ENCODE results near the gene PTPRD.

DNA sequence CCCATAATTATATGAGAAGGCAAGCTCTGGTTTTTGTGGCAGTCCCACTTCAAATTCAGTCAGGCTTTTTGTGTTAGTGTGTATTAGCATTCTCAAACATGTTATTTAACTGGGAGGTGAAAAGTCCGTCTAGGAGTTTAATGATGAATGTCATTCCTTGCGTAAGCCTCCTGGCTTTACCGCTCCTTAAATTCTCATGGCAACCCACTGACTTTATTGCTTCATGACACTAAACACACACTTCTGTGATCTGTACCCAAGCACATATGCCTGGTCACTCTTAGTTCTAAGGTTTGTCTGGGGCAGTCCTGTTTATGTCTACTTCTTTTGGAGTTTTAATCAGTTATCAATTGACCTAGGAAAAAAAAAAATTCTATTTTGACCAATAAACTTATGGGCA lies 2135.4 kb downstream of the PTPRD start:
- TF ChIP-seq, protein P1, sequence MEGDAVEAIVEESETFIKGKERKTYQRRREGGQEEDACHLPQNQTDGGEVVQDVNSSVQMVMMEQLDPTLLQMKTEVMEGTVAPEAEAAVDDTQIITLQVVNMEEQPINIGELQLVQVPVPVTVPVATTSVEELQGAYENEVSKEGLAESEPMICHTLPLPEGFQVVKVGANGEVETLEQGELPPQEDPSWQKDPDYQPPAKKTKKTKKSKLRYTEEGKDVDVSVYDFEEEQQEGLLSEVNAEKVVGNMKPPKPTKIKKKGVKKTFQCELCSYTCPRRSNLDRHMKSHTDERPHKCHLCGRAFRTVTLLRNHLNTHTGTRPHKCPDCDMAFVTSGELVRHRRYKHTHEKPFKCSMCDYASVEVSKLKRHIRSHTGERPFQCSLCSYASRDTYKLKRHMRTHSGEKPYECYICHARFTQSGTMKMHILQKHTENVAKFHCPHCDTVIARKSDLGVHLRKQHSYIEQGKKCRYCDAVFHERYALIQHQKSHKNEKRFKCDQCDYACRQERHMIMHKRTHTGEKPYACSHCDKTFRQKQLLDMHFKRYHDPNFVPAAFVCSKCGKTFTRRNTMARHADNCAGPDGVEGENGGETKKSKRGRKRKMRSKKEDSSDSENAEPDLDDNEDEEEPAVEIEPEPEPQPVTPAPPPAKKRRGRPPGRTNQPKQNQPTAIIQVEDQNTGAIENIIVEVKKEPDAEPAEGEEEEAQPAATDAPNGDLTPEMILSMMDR (IDR thresholded peaks at IDR 0.05) = no peak
- no peak for TF ChIP-seq EZH2 (IDR thresholded peaks at IDR 0.05; ENCODE audit: borderline replicate concordance, insufficient read depth, low read depth, low read length, poor library complexity, severe bottlenecking)

All from B cell (primary cell).